ENCODE results near the gene PROX2. TPM values are rescaled to one million over a fixed set of nuclear protein-coding genes. Genes with fewer than 3 reads are reported as not detected.

The PROX2 gene
- total RNA-seq: under 1 TPM; 0.23 to 0.93 TPM

GRCh38 chr14:74875941-74876913 is at the start of gene PROX2:
PROX2 (minus strand) TSS chr14:74876145; CDS start chr14:74863834, 12,311 bp downstream.
- H3K9me3 Mint-ChIP-seq: no peaks in the 10 kb centered on the region
- DNase-seq (ENCODE audit: low spot score in 2 of 2): no peak
- ATAC-seq: peak; percentile 63 to 77
- no peaks in the 10 kb centered on the region for H3K36me3 Mint-ChIP-seq
- H3K27ac Mint-ChIP-seq: peak within 1 kb of the TSS; percentile 63 to 76

GRCh38 chr14:74924061-74924460 is 48.1 kb upstream of the PROX2 start:
- no peak for ATAC-seq
- H3K36me3 Mint-ChIP-seq: no peaks in the 10 kb centered on the region
- no peaks in the 10 kb centered on the region for H3K9me3 Mint-ChIP-seq
- no peak for DNase-seq (ENCODE audit: low spot score in 2 of 2)
- H3K27ac Mint-ChIP-seq: no peak overlapping the region

GRCh38 chr14:74922752-74923401 is 46.9 kb upstream of the PROX2 start, which contains the start of gene RPS6KL1:
RPS6KL1 (minus strand) TSS chr14:74923260; CDS start chr14:74921541, 1,719 bp downstream.
- H3K36me3 Mint-ChIP-seq: no peaks in the 10 kb centered on the region
- ATAC-seq (peak; percentile 98 to 99), DNase-seq (ENCODE audit: low spot score in 2 of 2) (peak in 1 of 2 donors; percentile 76)
- H3K27ac Mint-ChIP-seq: peak within 1 kb of the TSS in 1 of 2 donors; percentile 29
- H3K9me3 Mint-ChIP-seq: no peaks in the 10 kb centered on the region

- Mint-ChIP-seq H3K36me3 (no peaks in the 10 kb centered on the region), H3K27ac (peak overlapping the region in 1 of 2 donors; percentile 29), H3K9me3 (no peaks in the 10 kb centered on the region)
- no peak for ATAC-seq
- DNase-seq (ENCODE audit: low spot score in 2 of 2): no peak
These were observed 46.2 kb upstream of the PROX2 start for GRCh38 chr14:74921987-74922751.

GRCh38 chr14:74921053-74921620 is 45.2 kb upstream of the PROX2 start:
- Mint-ChIP-seq H3K27ac (peak overlapping the region in 1 of 2 donors; percentile 59), H3K9me3 (no peaks in the 10 kb centered on the region), H3K36me3 (no peaks in the 10 kb centered on the region)
- no peak for ATAC-seq
- DNase-seq (ENCODE audit: low spot score in 2 of 2): no peak

- H3K27ac Mint-ChIP-seq: peak overlapping the region; percentile 10 to 59
- DNase-seq (ENCODE audit: low spot score in 2 of 2) (no peak), ATAC-seq (no peak)
- H3K9me3 Mint-ChIP-seq: no peaks in the 10 kb centered on the region
- H3K36me3 Mint-ChIP-seq: no peaks in the 10 kb centered on the region
These were observed 44.3 kb upstream of the PROX2 start for GRCh38 chr14:74920281-74920680.

GRCh38 chr14:74919421-74920165 is 43.6 kb upstream of the PROX2 start:
- H3K36me3 Mint-ChIP-seq: no peaks in the 10 kb centered on the region
- H3K9me3 Mint-ChIP-seq: no peaks in the 10 kb centered on the region
- ATAC-seq: no peak
- peak overlapping the region in 1 of 2 donors; percentile 81 for H3K27ac Mint-ChIP-seq
- DNase-seq (ENCODE audit: low spot score in 2 of 2): no peak

- no peaks in the 10 kb centered on the region for H3K9me3 Mint-ChIP-seq
- H3K27ac Mint-ChIP-seq: no peak overlapping the region
- no peak for ATAC-seq
- DNase-seq (ENCODE audit: low spot score in 2 of 2): no peak
- no peaks in the 10 kb centered on the region for H3K36me3 Mint-ChIP-seq
These were observed 42.4 kb upstream of the PROX2 start for GRCh38 chr14:74918380-74918779.

GRCh38 chr14:74917646-74918081 is 41.7 kb upstream of the PROX2 start:
- Mint-ChIP-seq H3K9me3 (no peaks in the 10 kb centered on the region), H3K36me3 (no peaks in the 10 kb centered on the region), H3K27ac (no peak overlapping the region)
- ATAC-seq: no peak
- no peak for DNase-seq (ENCODE audit: low spot score in 2 of 2)

- H3K9me3 Mint-ChIP-seq: no peaks in the 10 kb centered on the region
- H3K27ac Mint-ChIP-seq: no peak overlapping the region
- no peaks in the 10 kb centered on the region for H3K36me3 Mint-ChIP-seq
- no peak for ATAC-seq
- no peak for DNase-seq (ENCODE audit: low spot score in 2 of 2)
These were observed 41.2 kb upstream of the PROX2 start for GRCh38 chr14:74917178-74917543.

- Mint-ChIP-seq H3K36me3 (no peaks in the 10 kb centered on the region), H3K9me3 (no peaks in the 10 kb centered on the region), H3K27ac (peak overlapping the region in 1 of 2 donors; percentile 5)
- ATAC-seq (no peak), DNase-seq (ENCODE audit: low spot score in 2 of 2) (no peak)
These were observed 39.9 kb upstream of the PROX2 start for GRCh38 chr14:74915826-74916225.

GRCh38 chr14:74915426-74915825 is 39.5 kb upstream of the PROX2 start:
- Mint-ChIP-seq H3K36me3 (no peaks in the 10 kb centered on the region), H3K27ac (no peak overlapping the region), H3K9me3 (no peaks in the 10 kb centered on the region)
- no peak for DNase-seq (ENCODE audit: low spot score in 2 of 2)
- no peak for ATAC-seq

GRCh38 chr14:74913986-74914573 is 38.1 kb upstream of the PROX2 start:
- Mint-ChIP-seq H3K27ac (no peak overlapping the region), H3K36me3 (no peaks in the 10 kb centered on the region), H3K9me3 (no peaks in the 10 kb centered on the region)
- DNase-seq (ENCODE audit: low spot score in 2 of 2) (no peak), ATAC-seq (peak in 1 of 2 donors; percentile 53)

- Mint-ChIP-seq H3K27ac (no peak overlapping the region), H3K36me3 (no peaks in the 10 kb centered on the region), H3K9me3 (no peaks in the 10 kb centered on the region)
- ATAC-seq: no peak
- no peak for DNase-seq (ENCODE audit: low spot score in 2 of 2)
These were observed 37.5 kb upstream of the PROX2 start for GRCh38 chr14:74913393-74913910.

- peak overlapping the region in 1 of 2 donors; percentile 82 for H3K27ac Mint-ChIP-seq
- DNase-seq (ENCODE audit: low spot score in 2 of 2) (no peak), ATAC-seq (no peak)
- no peaks in the 10 kb centered on the region for H3K36me3 Mint-ChIP-seq
- H3K9me3 Mint-ChIP-seq: no peaks in the 10 kb centered on the region
These were observed 36.9 kb upstream of the PROX2 start for GRCh38 chr14:74912801-74913200.

Measured in activated naive CD4-positive, alpha-beta T cell treated with anti-CD3 and anti-CD28 coated beads, Interleukin-2, amount 50 U/mL, for 72 hours (primary cell).